Neutrophil (primary cell): Measurements from ENCODE around the gene PAM16.

Experiments
- H3K27ac ChIP-seq: fragments of 200-600 bp; sonication (generic); 2 replicates; pipeline ENCODE4 v1.5.1; 2016; ENCODE audit warnings: mild to moderate bottlenecking, moderate library complexity
- H3K27me3 ChIP-seq: fragments of 200-600 bp; sonication (generic); 2 replicates; pipeline ENCODE4 v1.6.0; 2016; ENCODE audit warnings: mild to moderate bottlenecking
- H3K36me3 ChIP-seq: fragments of 200-600 bp; sonication (generic); 2 replicates; pipeline ENCODE4 v1.5.1; 2017
- H3K4me1 ChIP-seq, 2 experiments: fragments of 200-600 bp in 1 of 2; sonication (generic) in 1 of 2; 1 replicate in 1 of 2; 2 replicates in 1 of 2; pipeline versions ENCODE4 v1.5.1 to v1.6.1; 2013 to 2016; ENCODE audit warnings: low read depth in 1 of 2, low read length in 1 of 2, mild to moderate bottlenecking in 1 of 2, moderate library complexity in 1 of 2; ENCODE audit not compliant: control insufficient read depth in 1 of 2, insufficient read depth in 1 of 2
- H3K4me3 ChIP-seq, 2 experiments: fragments of 200-600 bp in 1 of 2; sonication (generic) in 1 of 2; 1 replicate in 1 of 2; 2 replicates in 1 of 2; pipeline ENCODE4 v1.5.1; 2013 to 2016; ENCODE audit warnings: low read depth in 1 of 2, low read length in 1 of 2, mild to moderate bottlenecking in 1 of 2, moderate library complexity in 1 of 2
- H3K9me3 ChIP-seq: fragments of 200-600 bp; sonication (generic); 2 replicates; pipeline ENCODE4 v1.5.1; 2016
- CTCF ChIP-seq: fragments of 200-600 bp; sonication (generic); IDR thresholded peaks from 2 replicates; pipeline ENCODE4 v1.5.1; 2016; ENCODE audit warnings: antibody characterized with exemption

PAM16 gene

GRCh38 chr16:4388271-4389021, 37.3 kb upstream of the PAM16 start:
- H3K4me3 ChIP-seq: no peak overlapping the region
- no peak overlapping the region for H3K27ac ChIP-seq
- H3K4me1 ChIP-seq: no peaks in the 10 kb centered on the region
- no peak for TF ChIP-seq CTCF
- peaks cover 100% of the 10 kb centered on the region for H3K36me3 ChIP-seq
- H3K27me3 ChIP-seq: no peaks in the 10 kb centered on the region
- H3K9me3 ChIP-seq: no peaks in the 10 kb centered on the region

DNA sequence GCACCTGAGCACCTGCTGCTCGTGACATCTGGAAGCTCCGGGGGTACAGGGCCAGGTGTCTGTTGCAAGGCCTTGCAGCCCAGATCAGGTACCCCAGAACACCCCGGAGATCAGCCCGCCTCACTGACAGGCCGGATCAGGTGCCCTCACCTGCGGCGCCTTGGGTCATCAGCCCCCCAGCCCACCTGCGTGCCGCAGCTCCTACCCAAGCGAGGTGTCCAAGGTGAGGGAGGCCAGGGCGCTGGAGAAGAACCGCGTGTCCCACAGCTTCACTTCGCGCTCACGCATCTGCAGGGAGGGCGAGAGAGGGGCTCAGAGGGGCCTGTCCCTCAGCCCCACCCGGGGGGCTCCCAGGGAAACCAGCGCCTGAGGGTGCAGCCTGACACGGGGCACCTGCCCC, 36.7 kb upstream of the PAM16 start:
- no peaks in the 10 kb centered on the region for H3K4me1 ChIP-seq
- H3K9me3 ChIP-seq: no peaks in the 10 kb centered on the region
- TF ChIP-seq CTCF: no peak
- H3K36me3 ChIP-seq: peaks cover 100% of the 10 kb centered on the region
- no peak overlapping the region for H3K27ac ChIP-seq
- H3K27me3 ChIP-seq: no peaks in the 10 kb centered on the region
- no peak overlapping the region for H3K4me3 ChIP-seq

GRCh38 chr16:4386951-4387565, 35.9 kb upstream of the PAM16 start:
- peaks cover 100% of the 10 kb centered on the region for H3K36me3 ChIP-seq

GRCh38 chr16:4386451-4386805, 35.3 kb upstream of the PAM16 start:
- TF ChIP-seq CTCF: no peak
- Histone ChIP-seq H3K27me3 (no peaks in the 10 kb centered on the region), H3K9me3 (no peaks in the 10 kb centered on the region), H3K36me3 (peaks cover 100% of the 10 kb centered on the region), H3K27ac (no peak overlapping the region), H3K4me3 (no peak overlapping the region), H3K4me1 (no peaks in the 10 kb centered on the region)

More at GRCh38 chr16:4386951-4387565, 35.9 kb upstream of the PAM16 start:
- no peaks in the 10 kb centered on the region for H3K4me1 ChIP-seq
- no peaks in the 10 kb centered on the region for H3K9me3 ChIP-seq
- no peak overlapping the region for H3K27ac ChIP-seq
- no peak for TF ChIP-seq CTCF
- H3K27me3 ChIP-seq: no peaks in the 10 kb centered on the region
- no peak overlapping the region for H3K4me3 ChIP-seq

GRCh38 chr16:4385789-4386450, 34.8 kb upstream of the PAM16 start:
- Histone ChIP-seq H3K4me1 (no peaks in the 10 kb centered on the region), H3K27ac (no peak overlapping the region), H3K27me3 (no peaks in the 10 kb centered on the region), H3K9me3 (no peaks in the 10 kb centered on the region), H3K36me3 (peaks cover 100% of the 10 kb centered on the region), H3K4me3 (no peak overlapping the region)
- TF ChIP-seq CTCF: no peak
